Brain microvascular endothelial cell (primary cell): ENCODE data around the gene THADA.
"Not testable (repeated sequence)": the region's sequence is repeated elsewhere in the genome, so short reads cannot be mapped to it uniquely, and the experiment has no call there.

Source experiments
- DNase-seq: peaks from one replicate; pipeline ENCODE4 v3.0.0-alpha.2; 2020
- H3K27ac ChIP-seq: fragments of 250-450 bp; sonication (Bioruptor Pico); 2 replicates; pipeline ENCODE4 v1.5.1; 2020; ENCODE audit warnings: mild to moderate bottlenecking, moderate library complexity
- H3K27me3 ChIP-seq: fragments of 250-450 bp; sonication (Bioruptor Pico); replicated peaks from 2 replicates; pipeline ENCODE4 v1.5.1; 2020; ENCODE audit warnings: mild to moderate bottlenecking
- H3K36me3 ChIP-seq: fragments of 250-450 bp; sonication (Bioruptor Pico); replicated peaks from 2 replicates; pipeline ENCODE4 v1.5.1; 2020; ENCODE audit warnings: mild to moderate bottlenecking
- H3K4me3 ChIP-seq: 2 replicates; pipeline ENCODE4 v1.5.1; 2011; ENCODE audit warnings: low read depth, mild to moderate bottlenecking, control low read depth, low read length, moderate library complexity
- in situ Hi-C: cut with HindIII; loops from 2 replicates; pipeline ENCODE4 v1.10.0; 2017; ENCODE audit warnings: low sequenced_read_pairs, low pct_ligation_motif_present
- TF ChIP-seq, protein P1 (sequence below): IDR thresholded peaks from 2 replicates; pipeline ENCODE4 v1.5.1; 2011; ENCODE audit warnings: low read depth, mild to moderate bottlenecking, moderate library complexity, low read length, control low read depth, inconsistent platforms; ENCODE audit errors: missing control alignments

Gene THADA

DNA sequence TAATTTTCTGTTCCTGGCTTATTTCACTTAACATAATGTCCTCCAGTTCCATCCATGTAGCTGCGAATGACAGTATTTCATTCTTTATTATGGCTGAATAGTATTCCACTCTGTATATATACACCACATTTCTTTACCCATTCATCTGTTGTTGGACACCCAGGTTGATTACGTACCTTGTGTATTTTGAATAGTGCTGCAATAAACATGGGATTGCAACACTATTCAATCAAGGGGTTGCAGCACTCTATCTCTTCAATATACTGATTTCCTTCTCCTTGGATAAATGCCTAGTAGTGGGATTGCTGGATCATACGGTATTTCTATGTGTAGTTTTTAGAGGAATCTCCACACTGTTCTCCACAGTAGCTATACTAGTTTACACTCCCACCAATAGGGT lies 61.3 kb downstream of the THADA start:
- no peak for DNase-seq
- in situ Hi-C loops = no loop called here

DNA sequence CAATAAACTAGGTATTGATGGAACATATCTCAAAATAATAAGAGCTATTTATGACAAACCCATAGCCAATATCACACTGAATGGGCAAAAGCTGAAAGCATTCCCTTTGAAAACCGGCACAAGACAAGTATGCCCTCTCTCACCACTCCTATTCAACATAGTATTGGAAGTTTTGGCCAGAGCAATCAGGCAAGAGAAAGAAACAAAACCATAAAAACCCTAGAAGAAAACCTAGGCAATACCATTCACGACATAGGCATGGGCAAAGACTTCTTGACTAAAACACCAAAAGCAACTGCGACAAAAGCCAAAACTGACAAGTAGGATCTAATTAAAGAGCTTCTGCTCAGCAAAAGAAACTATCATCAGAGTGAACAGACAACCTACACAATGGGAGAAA lies 63.3 kb downstream of the THADA start:
- DNase-seq, H3K4me3 ChIP-seq, H3K36me3 ChIP-seq, in situ Hi-C loops, H3K27me3 ChIP-seq, H3K27ac ChIP-seq: not testable (repeated sequence)

More for the DNA sequence above, 61.3 kb downstream of the THADA start:
- TF ChIP-seq, protein P1, sequence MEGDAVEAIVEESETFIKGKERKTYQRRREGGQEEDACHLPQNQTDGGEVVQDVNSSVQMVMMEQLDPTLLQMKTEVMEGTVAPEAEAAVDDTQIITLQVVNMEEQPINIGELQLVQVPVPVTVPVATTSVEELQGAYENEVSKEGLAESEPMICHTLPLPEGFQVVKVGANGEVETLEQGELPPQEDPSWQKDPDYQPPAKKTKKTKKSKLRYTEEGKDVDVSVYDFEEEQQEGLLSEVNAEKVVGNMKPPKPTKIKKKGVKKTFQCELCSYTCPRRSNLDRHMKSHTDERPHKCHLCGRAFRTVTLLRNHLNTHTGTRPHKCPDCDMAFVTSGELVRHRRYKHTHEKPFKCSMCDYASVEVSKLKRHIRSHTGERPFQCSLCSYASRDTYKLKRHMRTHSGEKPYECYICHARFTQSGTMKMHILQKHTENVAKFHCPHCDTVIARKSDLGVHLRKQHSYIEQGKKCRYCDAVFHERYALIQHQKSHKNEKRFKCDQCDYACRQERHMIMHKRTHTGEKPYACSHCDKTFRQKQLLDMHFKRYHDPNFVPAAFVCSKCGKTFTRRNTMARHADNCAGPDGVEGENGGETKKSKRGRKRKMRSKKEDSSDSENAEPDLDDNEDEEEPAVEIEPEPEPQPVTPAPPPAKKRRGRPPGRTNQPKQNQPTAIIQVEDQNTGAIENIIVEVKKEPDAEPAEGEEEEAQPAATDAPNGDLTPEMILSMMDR = no peak
- Histone ChIP-seq H3K4me3 (no peak overlapping the region), H3K36me3 (no peaks in the 10 kb centered on the region), H3K27ac (no peak overlapping the region), H3K27me3 (no peaks in the 10 kb centered on the region)

GRCh38 chr2:43531251-43531650 lies 64.6 kb downstream of the THADA start:
- H3K27me3 ChIP-seq = no peaks in the 10 kb centered on the region
- no peak for DNase-seq
- TF ChIP-seq, protein P1 = no peak
- in situ Hi-C loops = no loop called here
- no peak overlapping the region for H3K4me3 ChIP-seq
- no peak overlapping the region for H3K27ac ChIP-seq
- H3K36me3 ChIP-seq = no peaks in the 10 kb centered on the region

DNA sequence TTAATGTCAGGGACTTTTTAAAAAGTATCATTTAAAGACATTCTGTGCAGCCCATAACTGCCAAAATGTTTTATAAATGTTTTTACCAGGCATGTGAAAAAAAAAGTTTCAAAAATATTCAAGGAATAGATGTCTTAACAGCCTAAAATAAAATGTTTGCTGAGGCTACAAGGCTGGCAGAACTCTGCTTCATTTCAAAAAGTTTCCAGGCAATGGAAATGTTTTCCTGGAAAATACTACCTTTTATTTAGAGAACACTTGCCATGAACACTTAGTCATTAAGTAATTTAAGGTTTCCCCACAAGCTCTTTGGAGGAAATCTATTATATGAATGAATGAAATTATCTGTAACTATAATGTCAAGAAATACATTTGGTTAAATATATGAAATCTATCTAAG lies 68.8 kb downstream of the THADA start:
- no peak overlapping the region for H3K27ac ChIP-seq
- DNase-seq = no peak
- in situ Hi-C loops = no loop called here
- TF ChIP-seq, protein P1 = no peak
- no peaks in the 10 kb centered on the region for H3K27me3 ChIP-seq
- no peak overlapping the region for H3K4me3 ChIP-seq
- peaks cover 6% of the 10 kb centered on the region for H3K36me3 ChIP-seq

GRCh38 chr2:43525506-43525905 lies 70.3 kb downstream of the THADA start:
- Histone ChIP-seq H3K27me3 (no peaks in the 10 kb centered on the region), H3K4me3 (no peak overlapping the region), H3K36me3 (peaks cover 6% of the 10 kb centered on the region), H3K27ac (no peak overlapping the region)
- TF ChIP-seq, protein P1 = no peak
- no peak for DNase-seq
- in situ Hi-C loops = no loop called here

DNA sequence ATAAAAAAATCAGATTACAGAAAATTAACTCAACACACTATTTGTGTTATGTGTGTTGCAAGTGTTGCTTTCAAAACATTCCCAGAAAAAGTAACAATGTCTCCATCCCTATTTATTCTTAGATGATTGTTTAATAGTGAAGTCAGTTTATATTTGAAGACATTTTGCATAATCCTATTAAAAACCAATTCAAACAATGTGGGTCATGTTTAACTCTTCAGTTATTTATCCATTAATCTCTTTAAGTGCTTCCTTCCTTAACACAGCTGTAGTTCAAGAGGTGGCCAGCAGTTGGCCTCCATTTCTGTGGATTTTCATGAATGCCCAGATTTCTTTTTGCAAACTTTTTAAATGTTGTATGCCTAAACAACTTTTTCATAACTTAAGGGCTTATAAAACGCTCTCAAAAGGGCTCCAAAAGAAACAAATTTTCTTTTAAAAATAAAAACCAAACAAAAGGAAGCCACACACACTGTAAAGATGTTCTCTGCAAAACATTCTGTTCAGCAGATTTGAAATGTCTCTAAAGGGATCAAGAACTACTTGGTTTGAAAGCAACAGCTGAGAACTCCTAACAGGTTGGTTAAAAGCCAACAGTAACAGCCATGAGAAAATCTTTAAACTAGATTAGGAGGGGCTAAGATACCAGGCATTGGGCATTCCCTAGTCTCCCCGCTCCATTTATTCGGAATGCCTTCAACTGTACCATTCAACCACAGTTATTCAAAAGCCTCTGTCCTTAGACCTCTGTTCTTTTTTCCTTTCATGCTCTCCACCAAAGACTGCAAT lies 71.5 kb downstream of the THADA start:
- no peaks in the 10 kb centered on the region for H3K27me3 ChIP-seq
- no peak overlapping the region for H3K27ac ChIP-seq
- H3K36me3 ChIP-seq = peaks cover 6% of the 10 kb centered on the region
- DNase-seq = no peak
- in situ Hi-C loops = no loop called here
- TF ChIP-seq, protein P1 = peak; percentile 56
- no peak overlapping the region for H3K4me3 ChIP-seq
